Left ventricle myocardium inferior (tissue), 1 donor: Measurements from ENCODE around the gene SAMD1. TPM values are rescaled to one million over a fixed set of nuclear protein-coding genes. Genes with fewer than 3 reads are reported as not detected.

Experiments
- DNase-seq: peaks from one replicate; pipeline ENCODE4 v3.0.0-alpha.2; 2020
- H3K27ac ChIP-seq: fragments of 200-600 bp; replicated peaks from 2 replicates; pipeline ENCODE4 v1.8.0; 2021
- H3K27me3 ChIP-seq: fragments of 200-600 bp; 2 replicates; pipeline ENCODE4 v1.8.0; 2021; ENCODE audit warnings: low read depth
- H3K36me3 ChIP-seq: fragments of 200-600 bp; 2 replicates; pipeline ENCODE4 v1.8.0; 2021
- H3K4me1 ChIP-seq: fragments of 200-600 bp; 2 replicates; pipeline ENCODE4 v1.8.0; 2021
- H3K4me3 ChIP-seq: fragments of 200-600 bp; 2 replicates; pipeline ENCODE4 v1.8.0; 2021; ENCODE audit warnings: mild to moderate bottlenecking, moderate library complexity
- H3K9me3 ChIP-seq: fragments of 200-600 bp; replicated peaks from 2 replicates; pipeline ENCODE4 v1.8.0; 2021
- CTCF ChIP-seq: fragments of 200-600 bp; IDR thresholded peaks from 2 replicates; pipeline ENCODE4 v1.8.0; 2021; ENCODE audit warnings: antibody characterized with exemption, mild to moderate bottlenecking, borderline replicate concordance
- intact Hi-C: fragments of 100-400 bp; cut with micrococcal nuclease; formaldehyde crosslinking; loops from one replicate; pipeline ENCODE4 v1.11.0; 2022
- total RNA-seq: library from RNA; stranded (reverse); fragmentation: NEBNext Ultra II Directional; extraction: Animal tissue kit (Norgen Biotek cat#: 25700); gene quantifications from one replicate; pipeline ENCODE4 v1.2.1, GENCODE V29; 2021
- donor health status: DM: no; HTN: yes; CAD: no; lungs with severe emphysema.

The SAMD1 gene
- total RNA-seq, 1 donor from 2014 or later = 46.7 TPM

GRCh38 chr19:14086098-14086497 is 4.5 kb downstream of the SAMD1 start:
- H3K4me1 ChIP-seq = peaks cover 31% of the 10 kb centered on the region
- H3K36me3 ChIP-seq = peaks cover 17% of the 10 kb centered on the region
- H3K27ac ChIP-seq = no peak overlapping the region
- no peak for DNase-seq
- no peaks in the 10 kb centered on the region for H3K9me3 ChIP-seq
- no peaks in the 10 kb centered on the region for H3K27me3 ChIP-seq
- TF ChIP-seq CTCF = no peak
- intact Hi-C loops = no loop called here
- no peak overlapping the region for H3K4me3 ChIP-seq

GRCh38 chr19:14085309-14085995 is 5.1 kb downstream of the SAMD1 start, which contains the start of gene C19orf67:
Gene C19orf67, minus strand, starts transcription at chr19:14085783. Its CDS starts 156 bp downstream, at chr19:14085627.
- DNase-seq = no peak
- no peak within 1 kb of the TSS for H3K4me3 ChIP-seq
- H3K36me3 ChIP-seq = peaks cover 17% of the 10 kb centered on the region
- H3K27me3 ChIP-seq = no peaks in the 10 kb centered on the region
- no peak for TF ChIP-seq CTCF
- no peaks in the 10 kb centered on the region for H3K9me3 ChIP-seq
- intact Hi-C loops = no loop called here
- H3K27ac ChIP-seq = no peak within 1 kb of the TSS
- H3K4me1 ChIP-seq = peaks cover 36% of the 10 kb centered on the region

- TF ChIP-seq CTCF = no peak
Observed at GRCh38 chr19:14082675-14082960, 7.9 kb downstream of the SAMD1 start.

GRCh38 chr19:14081797-14082674 is 8.5 kb downstream of the SAMD1 start:
- Histone ChIP-seq H3K4me3 (peak overlapping the region; percentile 83), H3K27me3 (no peaks in the 10 kb centered on the region), H3K36me3 (no peaks in the 10 kb centered on the region), H3K4me1 (peaks cover 28% of the 10 kb centered on the region), H3K9me3 (no peaks in the 10 kb centered on the region), H3K27ac (peak overlapping the region; percentile 94)
- intact Hi-C loops = no loop called here
- DNase-seq = peak; percentile 45
- no peak for TF ChIP-seq CTCF

More at GRCh38 chr19:14082675-14082960, 7.9 kb downstream of the SAMD1 start:
- Histone ChIP-seq H3K27ac (peak overlapping the region; percentile 94), H3K27me3 (no peaks in the 10 kb centered on the region), H3K4me1 (peaks cover 28% of the 10 kb centered on the region), H3K9me3 (no peaks in the 10 kb centered on the region), H3K36me3 (peaks cover 2% of the 10 kb centered on the region), H3K4me3 (peak overlapping the region; percentile 83)
- DNase-seq = no peak
- intact Hi-C loops = no loop called here

- Histone ChIP-seq H3K9me3 (no peaks in the 10 kb centered on the region), H3K4me1 (peaks cover 28% of the 10 kb centered on the region), H3K27ac (peak overlapping the region; percentile 94), H3K27me3 (no peaks in the 10 kb centered on the region), H3K4me3 (peak overlapping the region; percentile 83), H3K36me3 (no peaks in the 10 kb centered on the region)
- intact Hi-C loops = no loop called here
- no peak for TF ChIP-seq CTCF
- DNase-seq = peak; percentile 98
Observed at GRCh38 chr19:14080887-14081796, 9.4 kb downstream of the SAMD1 start.
